HL-60 (cell line): ENCODE data around the gene REM1.

Experiments used
- CTCF ChIP-seq: IDR thresholded peaks from one replicate; pipeline ENCODE4 v1.5.1; 2011; ENCODE audit warnings: low read length, control low read depth, inconsistent platforms; ENCODE audit not compliant: insufficient read depth
- GABPA ChIP-seq: IDR thresholded peaks from 2 replicates; pipeline ENCODE4 v1.6.1; 2012; ENCODE audit warnings: low read depth
- POLR2AphosphoS5 ChIP-seq: IDR thresholded peaks from 2 replicates; pipeline ENCODE4 v1.6.1; 2012; ENCODE audit warnings: low read depth
- REST ChIP-seq: IDR thresholded peaks from 2 replicates; pipeline ENCODE4 v1.6.1; 2012; ENCODE audit warnings: low read depth; ENCODE audit not compliant: insufficient replicate concordance

- TF ChIP-seq POLR2AphosphoS5, result no peak
- TF ChIP-seq CTCF, result no peak
- TF ChIP-seq GABPA, result no peak
- TF ChIP-seq REST, result no peak
Observed at GRCh38 chr20:31505903-31506302, 30.8 kb downstream of the REM1 start.
